Measurements from ENCODE around the gene KDM4B.

The KDM4B gene

DNA sequence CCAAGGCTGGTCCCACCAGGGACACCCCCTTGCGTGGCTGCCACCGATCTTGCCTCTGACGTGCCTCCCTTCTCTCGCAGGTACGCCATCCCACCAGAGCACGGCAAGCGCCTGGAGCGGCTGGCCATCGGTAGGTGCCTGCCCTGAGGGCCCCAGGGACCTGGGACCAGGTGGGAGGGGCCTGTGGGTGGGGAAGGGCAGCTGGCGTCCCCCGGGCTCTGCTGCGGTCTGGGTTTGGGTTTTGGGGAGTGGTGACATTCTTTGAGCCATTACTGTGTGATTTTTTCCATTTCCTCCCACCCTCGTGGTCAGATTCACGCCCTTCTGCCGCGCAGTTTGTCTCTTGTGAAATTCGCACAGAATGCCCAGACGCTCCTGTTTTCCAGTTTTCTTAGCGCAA, 102.0 kb downstream of the KDM4B start:
- DNase-seq (ENCODE audit: low read depth) = no peak

DNA sequence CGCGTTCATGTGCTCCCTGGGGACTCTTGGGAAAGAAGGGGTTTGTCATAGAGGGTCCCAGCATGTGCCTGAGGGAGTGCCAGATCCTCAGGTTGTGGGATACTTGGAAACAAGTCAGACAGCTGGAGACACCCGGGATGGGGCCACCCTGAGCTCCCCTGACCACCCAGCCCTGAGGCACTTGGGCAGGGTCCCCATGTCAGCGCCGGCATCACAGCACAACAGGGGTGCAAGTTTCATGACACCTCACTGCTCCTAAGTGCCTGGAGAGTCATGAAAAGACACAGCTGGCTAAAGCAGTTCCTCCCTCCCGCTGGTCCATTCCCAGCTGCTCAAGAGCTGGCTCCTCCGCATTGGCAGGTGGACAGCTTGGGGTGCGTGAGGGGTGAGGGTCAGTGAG, 102.7 kb downstream of the KDM4B start:
- no peak for DNase-seq (ENCODE audit: low read depth)

DNA sequence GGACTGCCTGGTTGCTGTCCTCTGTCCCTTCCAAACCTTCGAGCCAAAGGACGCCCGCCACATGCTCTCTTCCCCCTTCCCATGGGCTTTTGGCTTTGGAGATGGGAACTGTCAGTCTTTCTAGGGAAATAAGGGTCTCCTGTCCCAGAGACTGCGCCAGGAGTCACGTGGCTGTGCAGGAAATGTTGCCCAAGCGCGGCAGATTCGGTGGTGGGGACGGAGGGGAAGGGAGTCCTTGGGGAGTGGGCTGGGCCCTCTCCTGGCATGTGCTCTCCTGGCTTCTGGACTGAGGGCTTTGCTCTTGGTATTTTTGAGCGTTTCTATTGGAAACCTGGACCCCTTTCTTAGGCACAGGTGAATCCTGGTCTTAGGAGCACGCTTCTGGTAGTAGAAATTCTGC, 103.2 kb downstream of the KDM4B start:
- no peak for DNase-seq (ENCODE audit: low read depth)

DNA sequence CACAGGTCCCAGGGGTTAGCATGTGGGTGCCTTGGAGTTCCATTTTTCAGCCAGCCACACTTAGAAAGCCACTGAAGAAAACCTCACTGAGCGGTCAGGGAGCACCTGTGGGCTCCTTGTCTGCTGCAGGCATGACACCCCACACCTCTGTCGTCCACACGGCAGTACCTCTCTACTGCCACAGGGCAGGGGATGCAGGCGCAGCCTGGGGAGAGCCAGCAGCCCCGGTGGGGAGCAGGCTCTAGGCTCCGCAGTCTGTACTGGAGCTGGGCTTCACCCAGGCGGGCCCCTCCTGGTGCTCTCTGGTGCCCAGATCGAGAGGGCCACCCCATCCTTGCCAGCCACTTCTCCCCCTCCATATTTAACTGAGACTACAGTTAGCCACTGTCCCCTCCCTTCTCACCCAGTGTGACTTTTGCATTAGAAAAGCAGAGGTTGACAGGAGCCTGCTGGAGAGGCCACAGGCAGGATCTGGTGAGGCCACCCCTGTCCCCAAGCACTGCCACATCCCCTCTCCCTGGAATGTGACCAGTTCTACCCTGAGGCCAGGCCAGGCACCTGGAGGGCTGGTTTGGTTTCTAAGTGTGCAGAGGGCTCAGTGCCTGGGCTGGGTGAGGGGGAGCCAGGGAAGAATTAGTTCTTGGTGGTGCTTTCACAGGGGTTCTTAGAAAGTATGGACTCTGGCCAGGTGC, 104.4 kb downstream of the KDM4B start:
- DNase-seq (ENCODE audit: low read depth) = no peak

DNA sequence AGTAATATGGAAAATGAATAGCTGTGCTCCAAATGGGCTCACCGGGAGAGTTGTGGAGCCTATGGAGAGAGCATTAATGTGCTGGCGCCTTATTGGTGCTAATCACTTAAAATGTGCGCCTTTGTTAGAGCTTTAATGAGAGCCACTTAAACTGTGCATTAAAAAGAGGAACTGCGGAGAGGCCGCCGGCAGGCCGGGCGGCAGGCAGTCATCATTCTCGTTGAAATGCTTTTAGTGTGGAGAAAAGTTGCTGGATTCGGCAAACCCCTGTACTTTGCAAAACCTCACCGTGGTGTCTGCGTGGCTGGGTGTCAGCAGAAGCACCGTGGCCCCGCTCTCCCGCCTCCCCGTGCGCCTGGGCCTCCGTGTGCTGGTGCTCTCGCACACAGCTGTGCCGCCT, 105.5 kb downstream of the KDM4B start:
- DNase-seq (ENCODE audit: low read depth) = no peak

- DNase-seq (ENCODE audit: low read depth) = no peak
Measured at GRCh38 chr19:5074830-5075394, 106.0 kb downstream of the KDM4B start.

- peak; percentile 6 for DNase-seq (ENCODE audit: low read depth)
Measured at GRCh38 chr19:5075597-5075996, 106.7 kb downstream of the KDM4B start.

DNA sequence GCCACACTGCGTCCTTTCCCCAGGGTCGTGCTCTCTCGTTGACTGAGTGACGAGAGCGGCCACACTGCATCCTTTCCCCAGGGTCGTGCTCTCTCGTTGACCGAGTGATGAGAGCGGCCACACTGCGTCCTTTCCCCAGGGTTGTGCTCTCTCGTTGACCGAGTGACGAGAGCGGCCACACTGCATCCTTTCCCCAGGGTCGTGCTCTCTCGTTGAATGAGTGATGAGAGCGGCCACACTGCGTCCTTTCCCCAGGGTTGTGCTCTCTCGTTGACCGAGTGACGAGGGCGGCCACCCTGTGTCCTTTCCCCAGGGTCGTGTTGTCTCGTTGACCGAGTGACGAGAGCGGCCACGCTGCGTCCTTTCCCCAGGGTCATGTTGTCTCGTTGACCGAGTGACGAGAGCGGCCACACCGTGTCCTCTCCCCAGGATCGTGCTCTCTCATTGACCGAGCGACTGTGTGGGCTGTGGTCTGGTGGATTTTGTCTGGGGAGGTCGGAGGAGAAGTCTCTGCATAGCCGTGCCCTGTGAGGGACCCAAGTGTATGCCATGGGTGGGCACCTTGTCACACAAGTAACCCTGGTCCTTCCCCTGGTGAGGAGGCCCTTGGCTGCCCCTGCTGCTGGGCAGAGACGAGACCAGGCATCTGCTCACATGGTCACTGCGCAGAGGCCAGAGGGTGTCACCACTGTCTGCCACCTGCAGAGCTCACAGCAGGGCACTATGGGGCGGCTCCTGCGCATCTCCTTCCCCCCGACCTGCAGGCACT, 107.7 kb downstream of the KDM4B start:
- DNase-seq (ENCODE audit: low read depth) = no peak

GRCh38 chr19:5077209-5077515, 108.2 kb downstream of the KDM4B start:
- no peak for DNase-seq (ENCODE audit: low read depth)

DNA sequence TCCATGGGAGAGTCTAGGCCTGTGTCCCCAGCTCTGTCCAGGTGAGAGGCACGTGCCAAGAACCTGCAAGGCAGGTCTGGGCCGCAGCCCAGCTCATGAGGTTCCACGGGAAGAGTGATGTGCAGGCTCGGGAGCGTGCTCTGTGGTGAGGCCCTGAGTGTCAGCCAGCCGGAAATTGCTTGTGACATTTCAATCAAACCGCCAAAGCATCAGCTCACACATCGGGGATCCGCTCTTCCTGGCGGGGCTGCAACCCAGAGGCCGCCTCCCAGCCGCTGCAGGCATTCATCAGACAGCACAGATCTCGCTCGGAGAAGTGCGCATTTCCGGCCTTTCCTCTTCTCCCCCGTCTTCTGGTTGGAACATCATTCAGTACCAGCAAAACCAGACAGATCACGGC, 109.3 kb downstream of the KDM4B start:
- no peak for DNase-seq (ENCODE audit: low read depth)

- no peak for DNase-seq (ENCODE audit: low read depth)
Measured at GRCh38 chr19:5078666-5079065, 109.8 kb downstream of the KDM4B start.

DNA sequence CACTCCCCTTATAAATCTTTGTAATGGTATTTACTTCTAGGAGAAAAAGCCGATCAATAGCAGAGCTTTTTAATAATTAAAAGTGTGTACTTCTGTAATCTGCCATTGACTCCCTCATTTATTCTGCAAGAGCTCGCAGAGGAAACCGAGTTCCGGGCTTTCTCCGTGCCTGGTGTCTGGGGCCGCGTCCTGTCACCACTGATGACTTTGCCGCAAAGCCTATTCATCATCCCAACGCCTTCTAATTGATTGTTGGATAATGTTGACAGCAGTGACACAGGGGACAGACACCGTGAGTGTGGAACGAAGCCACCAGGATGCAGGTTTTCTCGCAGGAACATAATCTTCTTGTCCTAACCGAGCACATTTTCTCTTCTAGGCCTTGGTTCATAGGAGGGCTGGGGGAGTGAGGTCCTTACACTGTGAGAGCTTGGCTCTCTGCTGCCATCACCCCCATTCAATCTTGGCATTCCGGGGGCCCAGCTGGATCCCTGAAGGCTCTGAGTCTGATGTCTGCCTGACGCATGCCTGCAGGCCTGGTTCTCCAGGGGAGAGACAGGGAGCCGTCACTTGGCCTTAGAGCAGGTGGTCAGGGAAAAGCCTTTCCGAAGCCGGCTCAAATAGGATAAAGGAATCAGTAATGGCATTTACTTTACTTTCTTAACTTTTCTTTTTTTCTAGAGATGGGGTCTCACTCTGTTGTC, 110.3 kb downstream of the KDM4B start:
- no peak for DNase-seq (ENCODE audit: low read depth)

GRCh38 chr19:5080030-5080654, 111.2 kb downstream of the KDM4B start:
- no peak for DNase-seq (ENCODE audit: low read depth)

GRCh38 chr19:5080809-5081208, 111.9 kb downstream of the KDM4B start:
- DNase-seq (ENCODE audit: low read depth) = no peak

DNA sequence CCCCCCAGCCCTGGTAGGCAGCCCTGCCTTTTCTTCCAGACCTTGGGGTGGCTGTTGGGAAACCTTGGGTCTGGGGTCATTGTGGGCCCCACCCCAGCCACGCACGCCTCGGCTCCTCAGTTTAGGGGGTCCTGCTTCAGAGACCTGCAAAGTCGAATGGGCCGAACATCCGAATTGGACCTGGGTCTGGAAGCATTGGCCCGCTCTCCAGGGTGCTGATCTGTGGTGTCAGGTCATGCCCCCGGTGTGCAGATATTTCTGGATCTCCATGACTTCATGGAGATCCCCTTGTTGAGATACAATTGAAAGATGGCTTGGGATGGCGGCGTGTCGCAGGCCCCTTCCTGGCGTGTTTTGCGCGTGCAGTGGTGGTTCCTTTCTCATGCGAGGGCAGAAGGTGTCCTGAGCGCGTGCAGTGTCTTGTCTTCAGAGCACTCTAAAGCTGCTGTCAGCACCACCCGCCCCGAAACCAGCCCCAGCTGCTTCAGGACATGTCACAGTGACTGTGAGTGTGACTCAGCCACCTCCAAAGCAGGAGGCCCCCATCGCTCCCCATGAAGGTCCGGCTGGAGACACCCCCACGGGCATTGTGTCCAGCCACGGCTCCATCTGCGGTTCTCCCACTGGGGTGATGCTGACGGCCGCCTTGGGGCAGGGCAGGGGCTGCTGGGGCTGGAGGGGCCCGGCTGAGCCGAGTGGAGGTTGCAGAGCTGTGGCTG, 112.7 kb downstream of the KDM4B start:
- DNase-seq (ENCODE audit: low read depth) = no peak

GRCh38 chr19:5083547-5083965, 114.6 kb downstream of the KDM4B start:
- DNase-seq (ENCODE audit: low read depth) = no peak

GRCh38 chr19:5085566-5085965, 116.7 kb downstream of the KDM4B start:
- DNase-seq (ENCODE audit: low read depth) = no peak

DNA sequence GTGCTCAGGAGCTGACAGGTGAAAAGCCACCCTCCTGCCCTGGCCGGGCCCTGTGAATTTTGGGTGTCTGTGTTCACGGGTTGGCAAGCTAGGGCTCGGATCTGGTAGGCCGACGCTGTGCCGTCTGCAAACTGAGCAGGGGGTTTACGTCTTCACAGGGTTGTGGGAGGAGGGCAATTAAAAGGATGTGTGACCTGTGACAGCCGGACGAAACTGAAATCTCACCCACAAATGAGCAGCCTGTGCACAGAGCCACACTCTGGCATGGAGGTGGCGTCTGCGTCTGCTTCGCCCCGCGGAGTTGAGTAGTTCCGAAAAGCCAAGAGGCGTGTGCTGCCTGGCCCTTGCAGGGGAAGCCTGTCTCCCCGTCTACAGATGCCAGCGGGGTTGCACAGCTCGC, 117.3 kb downstream of the KDM4B start:
- no peak for DNase-seq (ENCODE audit: low read depth)

- no peak for DNase-seq (ENCODE audit: low read depth)
Measured at GRCh38 chr19:5086725-5087439, 118.0 kb downstream of the KDM4B start.

GRCh38 chr19:5089283-5089682, 120.4 kb downstream of the KDM4B start:
- DNase-seq (ENCODE audit: low read depth) = no peak

GRCh38 chr19:5090465-5091017, 121.6 kb downstream of the KDM4B start:
- DNase-seq (ENCODE audit: low read depth) = no peak
